ENCODE measurements around the gene COX20.
A peak's percentile ranks its signal among the peaks of the same experiment; 100 is the strongest.

DNA sequence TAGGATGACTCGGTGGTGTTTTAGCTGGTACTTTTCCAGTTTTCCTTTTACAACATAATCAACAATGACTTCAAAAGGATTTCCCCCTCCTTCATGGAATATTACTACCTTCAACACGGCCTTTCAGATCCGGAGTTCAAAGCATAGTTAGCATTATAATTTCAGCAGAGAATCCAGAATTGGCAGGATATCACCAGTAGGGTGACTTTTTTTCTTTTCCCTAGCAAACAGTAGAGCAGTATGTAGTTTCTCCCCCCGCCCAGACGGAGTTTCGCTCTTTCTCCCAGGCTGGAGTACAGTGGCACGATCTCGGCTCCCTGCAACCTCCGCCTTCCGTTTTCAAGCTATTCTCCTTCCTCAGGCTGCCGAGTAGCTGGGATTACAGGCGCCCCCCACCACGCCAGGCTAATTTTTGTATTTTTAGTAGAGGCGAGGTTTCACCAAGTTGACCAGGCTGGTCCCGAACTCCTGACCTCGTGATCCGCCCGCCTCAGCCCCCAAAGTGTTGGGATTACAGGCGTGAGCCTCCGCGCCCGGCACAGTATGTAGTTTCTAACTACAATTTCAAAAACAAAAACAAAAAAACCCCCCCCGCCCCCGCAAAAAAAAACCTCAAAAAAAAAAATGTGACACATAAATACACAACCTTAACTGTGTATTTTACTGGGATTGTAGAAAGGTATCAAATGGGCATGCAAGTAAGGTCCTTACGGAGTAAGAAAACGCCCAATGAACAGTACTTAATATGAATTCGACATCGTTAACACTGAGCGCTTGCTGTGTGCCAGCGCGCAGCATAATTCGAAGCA, 1.5 kb upstream of the COX20 start:
- TF ChIP-seq, protein P1, sequence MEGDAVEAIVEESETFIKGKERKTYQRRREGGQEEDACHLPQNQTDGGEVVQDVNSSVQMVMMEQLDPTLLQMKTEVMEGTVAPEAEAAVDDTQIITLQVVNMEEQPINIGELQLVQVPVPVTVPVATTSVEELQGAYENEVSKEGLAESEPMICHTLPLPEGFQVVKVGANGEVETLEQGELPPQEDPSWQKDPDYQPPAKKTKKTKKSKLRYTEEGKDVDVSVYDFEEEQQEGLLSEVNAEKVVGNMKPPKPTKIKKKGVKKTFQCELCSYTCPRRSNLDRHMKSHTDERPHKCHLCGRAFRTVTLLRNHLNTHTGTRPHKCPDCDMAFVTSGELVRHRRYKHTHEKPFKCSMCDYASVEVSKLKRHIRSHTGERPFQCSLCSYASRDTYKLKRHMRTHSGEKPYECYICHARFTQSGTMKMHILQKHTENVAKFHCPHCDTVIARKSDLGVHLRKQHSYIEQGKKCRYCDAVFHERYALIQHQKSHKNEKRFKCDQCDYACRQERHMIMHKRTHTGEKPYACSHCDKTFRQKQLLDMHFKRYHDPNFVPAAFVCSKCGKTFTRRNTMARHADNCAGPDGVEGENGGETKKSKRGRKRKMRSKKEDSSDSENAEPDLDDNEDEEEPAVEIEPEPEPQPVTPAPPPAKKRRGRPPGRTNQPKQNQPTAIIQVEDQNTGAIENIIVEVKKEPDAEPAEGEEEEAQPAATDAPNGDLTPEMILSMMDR (IDR thresholded peaks at IDR 0.05) = peak in 4 of 5 experiments; percentile 14 to 70 (median 48)
- TF ChIP-seq POLR2A (IDR thresholded peaks at IDR 0.05) = no peak
- no peak for TF ChIP-seq EP300 (IDR thresholded peaks at IDR 0.05; ENCODE audit: low read depth)
- peak in 2 of 3 donors; percentile 1 to 66 for TF ChIP-seq POLR2AphosphoS5 (IDR thresholded peaks at IDR 0.05)
